Gastrocnemius medialis (tissue), 4 donors: ENCODE data around the gene ZDHHC14. TPM values are rescaled to one million over a fixed set of nuclear protein-coding genes. Genes with fewer than 3 reads are reported as not detected.
"Not testable (repeated sequence)": the region's sequence is repeated elsewhere in the genome, so short reads cannot be mapped to it uniquely, and the experiment has no call there.

ENCODE experiments used
- ATAC-seq, 2 donors: fragments of 150-250 bp; one replicate each; pipeline ENCODE4 v1.9.1; 2016
- DNase-seq, 2 donors: peaks; one replicate each; pipeline ENCODE4 v3.0.0-alpha.2; 2019
- H3K27ac ChIP-seq, 4 donors: fragments of 200-600 bp; sonication (generic); 1 replicate in 1 of 4; 2 replicates in 3 of 4; pipeline ENCODE4 v1.5.1; 2016 to 2018; ENCODE audit warnings: mild to moderate bottlenecking in 2 of 4, moderate library complexity in 1 of 4
- H3K27me3 ChIP-seq, 3 donors: fragments of 200-600 bp; sonication (generic) in 2 of 3; 1 replicate in 1 of 3; 2 replicates in 2 of 3; pipeline versions ENCODE4 v1.5.1 to v1.6.0; 2016 to 2019; ENCODE audit warnings: mild to moderate bottlenecking in 1 of 3, moderate library complexity in 1 of 3
- H3K36me3 ChIP-seq, 2 donors: fragments of 200-600 bp; sonication (generic) in 1 of 2; one replicate each; pipeline ENCODE4 v1.5.1; 2017 to 2018
- H3K4me1 ChIP-seq, 2 donors: fragments of 200-600 bp; sonication (generic) in 1 of 2; one replicate each; pipeline ENCODE4 v1.5.1; 2016 to 2017; ENCODE audit warnings: mild to moderate bottlenecking in 2 of 2
- H3K4me3 ChIP-seq, 4 donors: fragments of 200-600 bp; sonication (generic) in 3 of 4; 1 replicate in 1 of 4; 2 replicates in 3 of 4; pipeline ENCODE4 v1.5.1; 2016 to 2019; ENCODE audit warnings: mild to moderate bottlenecking in 2 of 4
- H3K9me3 ChIP-seq, 3 donors: fragments of 200-600 bp; sonication (generic) in 2 of 3; 1 replicate in 1 of 3; 2 replicates in 2 of 3; pipeline ENCODE4 v1.5.1; 2016 to 2019
- CTCF ChIP-seq, 5 experiments: fragments of 450-650 bp in 3 of 5; fragments of 200-600 bp in 2 of 5; sonication (generic) in 2 of 5; IDR thresholded peaks in 4 of 5; conservative IDR thresholded peaks in 1 of 5; 1 replicate in 4 of 5; 2 replicates in 1 of 5; pipeline ENCODE4 v1.5.1; 2016 to 2019; ENCODE audit warnings: antibody characterized with exemption in 5 of 5, mild to moderate bottlenecking in 3 of 5, moderate library complexity in 3 of 5
- POLR2A ChIP-seq, 2 donors: fragments of 450-650 bp; IDR thresholded peaks; one replicate each; pipeline ENCODE4 v1.6.1; 2017; ENCODE audit warnings: antibody characterized with exemption in 2 of 2, mild to moderate bottlenecking in 2 of 2, moderate library complexity in 2 of 2
- in situ Hi-C, 4 donors: fragments of 200-750 bp; cut with MboI; loops; one replicate each; pipeline versions ENCODE4 v1.15.0 to v1.8.0; 2017; ENCODE audit warnings: low sequenced_read_pairs in 4 of 4
- intact Hi-C: fragments of 100-400 bp; cut with DNase I; formaldehyde crosslinking; loops from one replicate; pipeline ENCODE4 v1.15.1; 2023; ENCODE audit warnings: low total_unique reads
- total RNA-seq, 4 donors: library from RNA; depleted of rRNA; stranded (reverse); fragments of >200 nt; gene quantifications; one replicate each; pipeline versions ENCODE4 v1.1.0 to v1.2.3, GENCODE V29; 2016

ZDHHC14 gene
- total RNA-seq, 4 donors from 2014 or later: 3.7 to 7.7 (median 5.9) TPM

- H3K4me3 ChIP-seq: peak overlapping the region in 1 of 4 donors; percentile 17
- intact Hi-C loops: no loop called here
- peak overlapping the region in 1 of 4 donors; percentile 41 for H3K27ac ChIP-seq
- DNase-seq (no peak), ATAC-seq (no peak)
- H3K27me3 ChIP-seq: no peaks in the 10 kb centered on the region
- H3K4me1 ChIP-seq: peaks cover 8 to 9% of the 10 kb centered on the region in 2 donors
- H3K36me3 ChIP-seq: no peaks in the 10 kb centered on the region
- no peaks in the 10 kb centered on the region for H3K9me3 ChIP-seq
- TF ChIP-seq POLR2A (IDR thresholded peaks at IDR 0.05) (no peak), CTCF (IDR thresholded peaks at IDR 0.05 in 4 of 5, conservative IDR thresholded peaks at IDR 0.05 in 1 of 5) (no peak)
- in situ Hi-C loops: no loop called here
These were observed 307.4 kb downstream of the ZDHHC14 start for GRCh38 chr6:157688275-157688959.

- intact Hi-C loops (no loop called here), in situ Hi-C loops (no loop called here)
- ATAC-seq: peak; percentile 80 to 96
- Histone ChIP-seq H3K27ac (peak overlapping the region in 1 of 4 donors; percentile 41), H3K9me3 (no peaks in the 10 kb centered on the region), H3K4me1 (peaks cover 8 to 9% of the 10 kb centered on the region in 2 donors), H3K4me3 (peak overlapping the region in 1 of 4 donors; percentile 17), H3K27me3 (no peaks in the 10 kb centered on the region), H3K36me3 (no peaks in the 10 kb centered on the region)
- TF ChIP-seq POLR2A (IDR thresholded peaks at IDR 0.05): no peak
- peak in 4 of 5 experiments; percentile 15 to 30 (median 19) for TF ChIP-seq CTCF (IDR thresholded peaks at IDR 0.05 in 4 of 5, conservative IDR thresholded peaks at IDR 0.05 in 1 of 5)
- peak in 1 of 2 donors; percentile 54 for DNase-seq
These were observed 308.1 kb downstream of the ZDHHC14 start for GRCh38 chr6:157688960-157689599.

GRCh38 chr6:157689875-157690274, 308.9 kb downstream of the ZDHHC14 start:
- in situ Hi-C loops (no loop called here), intact Hi-C loops (no loop called here)
- Histone ChIP-seq H3K4me1 (peaks cover 8 to 9% of the 10 kb centered on the region in 2 donors), H3K36me3 (no peaks in the 10 kb centered on the region), H3K27me3 (no peaks in the 10 kb centered on the region), H3K4me3 (no peak overlapping the region), H3K9me3 (no peaks in the 10 kb centered on the region), H3K27ac (no peak overlapping the region)
- no peak for TF ChIP-seq POLR2A (IDR thresholded peaks at IDR 0.05)
- no peak for TF ChIP-seq CTCF (IDR thresholded peaks at IDR 0.05 in 4 of 5, conservative IDR thresholded peaks at IDR 0.05 in 1 of 5)
- ATAC-seq (no peak), DNase-seq (no peak)

- Histone ChIP-seq H3K27ac (no peak overlapping the region), H3K4me3 (no peak overlapping the region), H3K27me3 (no peaks in the 10 kb centered on the region), H3K36me3 (no peaks in the 10 kb centered on the region), H3K4me1 (peaks cover 8 to 9% of the 10 kb centered on the region in 2 donors), H3K9me3 (no peaks in the 10 kb centered on the region)
- TF ChIP-seq CTCF (IDR thresholded peaks at IDR 0.05 in 4 of 5, conservative IDR thresholded peaks at IDR 0.05 in 1 of 5): no peak
- TF ChIP-seq POLR2A (IDR thresholded peaks at IDR 0.05): no peak
- ATAC-seq (no peak), DNase-seq (no peak)
- in situ Hi-C loops (no loop called here), intact Hi-C loops (no loop called here)
These were observed 309.6 kb downstream of the ZDHHC14 start for GRCh38 chr6:157690441-157691210.

GRCh38 chr6:157691621-157692020, 310.6 kb downstream of the ZDHHC14 start:
- H3K27ac ChIP-seq, ATAC-seq, H3K9me3 ChIP-seq, intact Hi-C loops, DNase-seq, H3K36me3 ChIP-seq, in situ Hi-C loops, H3K4me3 ChIP-seq, H3K4me1 ChIP-seq, H3K27me3 ChIP-seq: not testable (repeated sequence)
